ENCODE measurements around the gene WRAP73. TPM values are rescaled to one million over a fixed set of nuclear protein-coding genes. Genes with fewer than 3 reads are reported as not detected.

WRAP73 gene
- total and polyA plus RNA-seq, 9 of the 15 experiments (the other 6 are each of a cell fraction or from before 2014, with no cell fraction given) = 4.3 to 51.8 (median 30.1) TPM

DNA sequence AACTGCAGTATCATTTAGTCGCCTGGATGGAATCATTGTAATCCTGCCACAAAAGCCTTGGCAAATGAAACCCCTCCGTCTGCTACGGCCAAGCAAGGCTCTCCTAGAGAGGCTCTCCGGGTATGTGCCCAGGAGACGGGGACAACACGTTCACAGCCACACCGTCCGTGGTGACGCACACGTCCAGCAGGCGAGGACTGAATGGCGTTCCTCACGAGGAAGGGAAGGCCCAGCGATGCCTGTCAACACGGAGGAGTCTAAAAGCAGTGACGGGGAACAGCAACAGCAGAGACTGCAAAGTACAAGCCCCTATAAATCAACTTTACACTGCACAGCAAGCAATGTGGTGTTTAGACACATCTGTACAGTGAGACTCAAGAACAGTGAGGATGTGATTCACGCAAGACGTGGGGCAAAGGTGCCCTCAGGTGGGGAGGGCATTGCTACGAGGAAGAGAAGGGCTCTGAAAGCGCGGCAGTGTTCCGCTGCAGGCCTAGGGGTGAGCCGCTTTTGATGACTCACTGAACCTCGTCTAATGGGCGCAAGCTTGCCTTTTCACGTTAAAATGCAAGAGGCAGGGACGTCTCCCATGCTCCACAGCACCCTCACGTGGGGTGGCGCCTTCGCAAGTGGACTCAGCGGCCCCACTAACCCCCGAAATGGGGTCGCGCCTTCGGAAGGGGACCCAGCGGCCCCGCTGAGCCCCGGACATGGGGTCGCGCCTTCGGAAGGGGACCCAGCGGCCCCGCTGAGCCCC, 6.8 kb downstream of the WRAP73 start:
- ChIA-PET POLR2A (interaction anchor here (1.8 kb wide), 1 partner anchor 12 kb away, joined by 8 read pairs; no protein-coding TSS in a partner anchor), CTCF (ENCODE audit: low intra/inter-chr PET ratio) (no interaction called here)
- no peaks in the 10 kb centered on the region for H3K79me2 ChIP-seq (ENCODE audit: control insufficient read depth, insufficient read depth, low read length)
- no peak overlapping the region for H3K4me2 ChIP-seq (ENCODE audit: insufficient read depth, low read length)
- intact Hi-C loops (cut with micrococcal nuclease) = no loop called here
- no peak overlapping the region for H3K9ac ChIP-seq (ENCODE audit: insufficient read depth in 1 of 2, low read depth in 2 of 2, low read length in 2 of 2)
- FAIRE-seq = no peak
- WGBS (ENCODE audit: insufficient coverage, low coverage, missing lambda C conversion rate) = 87% methylated on average over 34 of the region's 43 CpGs
- H3K4me1 ChIP-seq (replicated peaks in 1 of 2; ENCODE audit: control insufficient read depth in 2 of 2, insufficient read depth in 2 of 2, low read length in 2 of 2) = peaks cover 0 to 8% of the 10 kb centered on the region in 2 experiments; a peak in 1 of 5 replicates
- H3K4me3 ChIP-seq = no peak overlapping the region
- no peak overlapping the region for H2AFZ ChIP-seq (ENCODE audit: low read depth, low read length)
- no peaks in the 10 kb centered on the region for H3K9me3 ChIP-seq (replicated peaks; ENCODE audit: control insufficient read depth, insufficient read depth, low read depth, low read length)
- H3K27ac ChIP-seq (ENCODE audit: extremely low read depth, low read depth, low read length) = no peak overlapping the region
- H3K9me1 ChIP-seq (ENCODE audit: control insufficient read depth, insufficient read depth, low read length) = no peaks in the 10 kb centered on the region
- BruUV-seq (replicated peaks) = no TSS peak
- 0 out of 2 replicates have a peak, but pooled peaks cover 7% of the 10 kb centered on the region for H4K20me1 ChIP-seq (replicated peaks; ENCODE audit: control insufficient read depth, insufficient read depth, low read length)
- in situ Hi-C loops (cut with MboI) = no loop called here
- DNase-seq (ENCODE audit: extremely low read depth in 1 of 4, low spot score in 3 of 4) = no peak
- no peak for ATAC-seq
- H3K27me3 ChIP-seq (ENCODE audit: control insufficient read depth in 2 of 2, insufficient read depth in 2 of 2, low read length in 2 of 2) = no peaks in the 10 kb centered on the region
- peaks cover 50% of the 10 kb centered on the region; the same call in 2 of the 3 replicates for H3K36me3 ChIP-seq (ENCODE audit: control insufficient read depth, insufficient read depth, low read length)
- TF ChIP-seq, protein P1, sequence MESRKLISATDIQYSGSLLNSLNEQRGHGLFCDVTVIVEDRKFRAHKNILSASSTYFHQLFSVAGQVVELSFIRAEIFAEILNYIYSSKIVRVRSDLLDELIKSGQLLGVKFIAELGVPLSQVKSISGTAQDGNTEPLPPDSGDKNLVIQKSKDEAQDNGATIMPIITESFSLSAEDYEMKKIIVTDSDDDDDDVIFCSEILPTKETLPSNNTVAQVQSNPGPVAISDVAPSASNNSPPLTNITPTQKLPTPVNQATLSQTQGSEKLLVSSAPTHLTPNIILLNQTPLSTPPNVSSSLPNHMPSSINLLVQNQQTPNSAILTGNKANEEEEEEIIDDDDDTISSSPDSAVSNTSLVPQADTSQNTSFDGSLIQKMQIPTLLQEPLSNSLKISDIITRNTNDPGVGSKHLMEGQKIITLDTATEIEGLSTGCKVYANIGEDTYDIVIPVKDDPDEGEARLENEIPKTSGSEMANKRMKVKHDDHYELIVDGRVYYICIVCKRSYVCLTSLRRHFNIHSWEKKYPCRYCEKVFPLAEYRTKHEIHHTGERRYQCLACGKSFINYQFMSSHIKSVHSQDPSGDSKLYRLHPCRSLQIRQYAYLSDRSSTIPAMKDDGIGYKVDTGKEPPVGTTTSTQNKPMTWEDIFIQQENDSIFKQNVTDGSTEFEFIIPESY (CRISPR knock-in tag; IDR thresholded peaks at IDR 0.05) = 0 out of 2 replicates have a peak, but pooled peaks have one; percentile 34
- TF ChIP-seq, protein P2, sequence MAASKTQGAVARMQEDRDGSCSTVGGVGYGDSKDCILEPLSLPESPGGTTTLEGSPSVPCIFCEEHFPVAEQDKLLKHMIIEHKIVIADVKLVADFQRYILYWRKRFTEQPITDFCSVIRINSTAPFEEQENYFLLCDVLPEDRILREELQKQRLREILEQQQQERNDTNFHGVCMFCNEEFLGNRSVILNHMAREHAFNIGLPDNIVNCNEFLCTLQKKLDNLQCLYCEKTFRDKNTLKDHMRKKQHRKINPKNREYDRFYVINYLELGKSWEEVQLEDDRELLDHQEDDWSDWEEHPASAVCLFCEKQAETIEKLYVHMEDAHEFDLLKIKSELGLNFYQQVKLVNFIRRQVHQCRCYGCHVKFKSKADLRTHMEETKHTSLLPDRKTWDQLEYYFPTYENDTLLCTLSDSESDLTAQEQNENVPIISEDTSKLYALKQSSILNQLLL (CRISPR knock-in tag; IDR thresholded peaks at IDR 0.05; ENCODE audit: borderline replicate concordance) = no peak
- TF ChIP-seq POLR2G (IDR thresholded peaks at IDR 0.05; ENCODE audit: low read depth, low read length) (0 out of 2 replicates have a peak, but pooled peaks have one; percentile 29), CREM (IDR thresholded peaks at IDR 0.05; ENCODE audit: low read depth) (no peak), ZNF23 (CRISPR knock-in tag; IDR thresholded peaks at IDR 0.05) (no peak), PML (IDR thresholded peaks at IDR 0.05; ENCODE audit: low read length) (no peak)
- TF ChIP-seq, protein P3, sequence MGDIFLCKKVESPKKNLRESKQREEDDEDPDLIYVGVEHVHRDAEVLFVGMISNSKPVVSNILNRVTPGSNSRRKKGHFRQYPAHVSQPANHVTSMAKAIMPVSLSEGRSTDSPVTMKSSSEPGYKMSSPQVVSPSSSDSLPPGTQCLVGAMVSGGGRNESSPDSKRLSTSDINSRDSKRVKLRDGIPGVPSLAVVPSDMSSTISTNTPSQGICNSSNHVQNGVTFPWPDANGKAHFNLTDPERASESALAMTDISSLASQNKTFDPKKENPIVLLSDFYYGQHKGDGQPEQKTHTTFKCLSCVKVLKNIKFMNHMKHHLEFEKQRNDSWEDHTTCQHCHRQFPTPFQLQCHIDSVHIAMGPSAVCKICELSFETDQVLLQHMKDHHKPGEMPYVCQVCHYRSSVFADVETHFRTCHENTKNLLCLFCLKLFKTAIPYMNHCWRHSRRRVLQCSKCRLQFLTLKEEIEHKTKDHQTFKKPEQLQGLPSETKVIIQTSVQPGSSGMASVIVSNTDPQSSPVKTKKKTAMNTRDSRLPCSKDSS (IDR thresholded peaks at IDR 0.05; ENCODE audit: low read depth, partially characterized antibody) = no peak
